ENCODE data around the gene HECW1.

Gene HECW1

DNA sequence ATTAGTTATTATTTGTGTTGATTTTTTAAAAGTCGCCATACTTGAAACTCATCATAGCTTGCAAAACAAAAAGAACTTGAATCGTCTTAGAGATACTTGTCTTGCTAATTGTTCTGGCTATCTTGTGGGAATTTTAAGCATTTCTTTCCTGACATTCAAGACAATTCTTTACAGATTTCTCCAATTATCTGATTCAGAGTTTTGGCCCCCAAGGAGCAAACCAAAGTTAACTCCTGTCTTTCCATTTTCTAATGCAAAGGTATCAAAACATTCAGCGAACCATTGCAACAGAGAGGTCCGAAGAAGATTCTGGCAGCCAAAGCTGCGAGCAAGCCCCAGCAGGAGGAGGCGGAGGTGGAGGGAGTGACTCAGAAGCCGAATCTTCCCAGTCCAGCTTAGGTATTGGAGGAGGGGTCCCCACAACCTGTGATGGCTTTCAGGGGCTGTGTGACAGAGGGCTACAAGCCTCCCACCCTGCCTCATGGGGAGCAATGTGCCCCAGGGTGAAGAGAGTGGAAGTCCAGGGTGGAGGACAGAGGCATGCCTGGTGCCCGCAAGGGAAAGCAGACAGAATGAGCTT, 351.0 kb downstream of the HECW1 start:
- TF ChIP-seq, protein P1, sequence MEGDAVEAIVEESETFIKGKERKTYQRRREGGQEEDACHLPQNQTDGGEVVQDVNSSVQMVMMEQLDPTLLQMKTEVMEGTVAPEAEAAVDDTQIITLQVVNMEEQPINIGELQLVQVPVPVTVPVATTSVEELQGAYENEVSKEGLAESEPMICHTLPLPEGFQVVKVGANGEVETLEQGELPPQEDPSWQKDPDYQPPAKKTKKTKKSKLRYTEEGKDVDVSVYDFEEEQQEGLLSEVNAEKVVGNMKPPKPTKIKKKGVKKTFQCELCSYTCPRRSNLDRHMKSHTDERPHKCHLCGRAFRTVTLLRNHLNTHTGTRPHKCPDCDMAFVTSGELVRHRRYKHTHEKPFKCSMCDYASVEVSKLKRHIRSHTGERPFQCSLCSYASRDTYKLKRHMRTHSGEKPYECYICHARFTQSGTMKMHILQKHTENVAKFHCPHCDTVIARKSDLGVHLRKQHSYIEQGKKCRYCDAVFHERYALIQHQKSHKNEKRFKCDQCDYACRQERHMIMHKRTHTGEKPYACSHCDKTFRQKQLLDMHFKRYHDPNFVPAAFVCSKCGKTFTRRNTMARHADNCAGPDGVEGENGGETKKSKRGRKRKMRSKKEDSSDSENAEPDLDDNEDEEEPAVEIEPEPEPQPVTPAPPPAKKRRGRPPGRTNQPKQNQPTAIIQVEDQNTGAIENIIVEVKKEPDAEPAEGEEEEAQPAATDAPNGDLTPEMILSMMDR (IDR thresholded peaks at IDR 0.05) = no peak

DNA sequence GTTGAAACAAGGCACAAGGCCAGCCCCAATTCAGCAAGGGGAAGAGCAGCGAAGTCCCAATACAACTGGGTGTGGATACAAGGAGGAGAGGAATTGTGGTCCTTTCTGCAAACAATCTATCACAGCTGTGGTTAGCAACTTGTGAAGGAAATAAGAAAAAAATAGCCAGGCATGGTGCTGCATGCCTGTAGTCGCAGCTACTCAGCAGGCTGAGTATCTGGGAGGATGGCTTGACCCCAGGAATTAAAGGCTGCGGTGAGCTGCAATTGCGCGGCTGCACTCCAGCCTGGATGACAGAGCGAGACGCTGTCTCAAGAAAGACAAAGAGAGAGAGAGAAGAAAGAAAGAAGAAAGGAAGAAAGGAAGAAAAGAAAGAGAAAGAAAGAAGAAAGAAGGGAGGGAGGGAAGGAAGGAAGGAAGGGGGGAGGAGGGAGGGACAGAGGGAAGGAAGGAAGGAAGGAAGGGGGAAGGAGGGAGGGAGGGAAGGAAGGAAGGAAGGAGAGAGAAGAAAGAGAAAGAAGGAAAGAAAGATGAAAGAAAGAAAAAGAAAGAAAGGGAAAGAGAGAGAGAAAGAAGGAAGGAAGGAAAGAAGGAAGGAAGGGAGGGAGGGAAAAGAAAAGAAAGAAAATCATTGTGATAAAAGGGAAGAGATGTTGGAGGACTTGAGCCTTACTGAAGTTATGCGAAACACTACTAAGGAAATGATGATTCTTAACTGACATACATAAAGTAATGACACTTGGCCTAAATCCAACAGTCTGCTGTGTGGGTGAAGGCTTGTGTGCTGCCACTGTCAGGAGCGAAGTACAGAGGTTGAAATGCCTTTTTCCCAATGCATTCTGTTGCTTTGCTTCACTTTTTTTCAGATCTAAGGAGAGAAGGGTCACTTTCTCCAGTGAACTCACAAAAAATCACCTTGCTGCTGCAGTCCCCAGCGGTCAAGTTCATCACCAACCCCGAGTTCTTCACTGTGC, 353.4 kb downstream of the HECW1 start:
- TF ChIP-seq, protein P1 (IDR thresholded peaks at IDR 0.05) = no peak

DNA sequence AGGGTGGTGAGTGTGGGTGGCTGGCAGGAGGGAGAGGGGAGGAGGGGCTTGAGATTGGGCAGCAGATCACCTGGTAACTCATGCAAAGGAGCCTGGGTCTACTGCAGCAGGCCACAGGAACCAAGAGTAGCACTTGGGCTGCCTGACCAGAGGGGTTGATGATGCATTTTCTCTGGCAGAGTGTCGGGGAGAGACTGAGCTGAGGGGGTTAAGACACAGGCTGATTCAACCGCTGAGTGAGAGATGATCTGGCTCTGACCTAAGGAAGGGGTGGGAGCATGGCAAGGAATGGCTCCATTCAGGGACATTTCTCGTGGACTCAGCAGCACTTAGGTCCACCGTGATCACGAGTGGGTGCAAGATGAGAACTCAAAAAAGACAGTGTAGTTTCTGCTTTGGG, 355.0 kb downstream of the HECW1 start:
- TF ChIP-seq, protein P1 (IDR thresholded peaks at IDR 0.05) = no peak

DNA sequence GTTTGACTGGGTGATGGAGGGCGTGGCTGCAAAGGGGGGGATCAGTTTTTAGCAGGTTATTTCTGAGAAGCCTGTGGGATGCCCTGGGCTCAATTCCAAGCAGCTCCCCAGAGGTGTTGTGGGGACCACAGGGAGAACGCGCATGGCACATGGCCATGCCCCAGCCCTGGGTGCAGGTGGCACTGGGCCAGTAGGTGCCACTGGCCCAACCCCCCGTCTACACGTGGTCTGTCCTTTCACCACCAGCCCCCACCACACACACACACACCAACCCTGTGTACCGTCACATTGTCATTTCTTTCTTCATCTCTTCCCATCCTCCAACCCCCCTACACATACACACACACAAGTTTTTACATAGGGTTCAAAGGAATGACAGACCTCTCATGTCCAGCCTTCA, 355.4 kb downstream of the HECW1 start:
- TF ChIP-seq, protein P1 (IDR thresholded peaks at IDR 0.05) = no peak

DNA sequence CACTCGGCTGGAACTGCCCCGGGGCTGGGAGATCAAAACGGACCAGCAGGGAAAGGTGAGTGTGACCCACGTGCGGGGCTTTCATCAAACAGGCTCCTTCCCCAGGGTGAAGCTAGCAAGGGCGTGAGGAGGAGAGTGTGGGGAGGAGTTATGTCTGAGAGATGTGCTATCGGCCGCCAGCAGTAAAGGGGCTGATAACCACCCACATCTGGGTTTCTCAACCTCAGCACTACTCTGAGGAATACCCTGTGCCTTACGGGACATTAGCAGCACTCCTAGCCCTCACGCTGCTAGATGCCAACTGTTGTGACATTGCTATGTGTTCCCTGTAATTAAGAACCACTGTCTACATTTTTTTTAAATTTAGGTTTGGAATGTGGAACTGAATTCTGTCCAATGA, 356.6 kb downstream of the HECW1 start:
- TF ChIP-seq, protein P1 (IDR thresholded peaks at IDR 0.05) = no peak

DNA sequence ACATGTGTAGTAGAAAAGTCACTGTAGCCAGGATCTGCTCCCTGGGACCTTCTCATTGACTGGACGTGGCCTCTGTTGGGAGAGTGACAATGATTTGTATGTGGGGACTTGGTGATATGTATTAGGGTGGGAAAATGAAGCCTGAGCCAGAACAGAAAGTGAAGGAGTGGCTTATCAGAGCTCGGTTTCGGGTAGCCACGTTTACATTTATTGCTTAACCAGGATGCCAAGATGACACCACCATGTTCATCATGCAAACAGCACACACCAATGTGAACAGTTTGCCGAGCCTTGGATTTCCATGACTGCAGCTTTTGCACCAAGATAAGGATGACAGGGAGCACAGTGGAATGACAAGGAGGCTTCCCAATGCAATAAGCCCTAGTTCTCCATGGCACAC, 357.7 kb downstream of the HECW1 start:
- TF ChIP-seq, protein P1 (IDR thresholded peaks at IDR 0.05) = no peak

DNA sequence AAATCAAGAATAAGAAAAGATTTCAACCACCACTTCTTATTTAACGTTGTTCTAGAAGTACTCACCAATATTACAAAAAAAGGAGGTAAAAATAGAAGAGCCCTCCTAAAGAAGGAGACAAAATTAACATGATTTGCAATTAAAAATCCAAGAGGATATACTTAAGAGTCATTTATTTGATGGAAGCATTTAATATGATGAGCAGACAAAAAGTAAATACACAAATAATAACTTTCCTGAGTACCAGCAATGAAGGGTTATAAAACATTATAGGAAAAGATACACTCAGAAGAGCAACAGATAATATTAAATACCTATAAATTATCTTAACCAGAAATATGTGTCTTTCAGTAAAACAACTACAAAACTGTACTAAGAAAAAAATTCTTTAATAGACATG, 363.5 kb downstream of the HECW1 start:
- TF ChIP-seq, protein P1 (IDR thresholded peaks at IDR 0.05) = no peak

Data from LNCAP (cell line).